ENCODE measurements around the gene SKAP2.

Gene SKAP2

GRCh38 chr7:26690135-26690805, 174.1 kb downstream of the SKAP2 start:
- no peak for DNase-seq

- DNase-seq: no peak
Measured at GRCh38 chr7:26688936-26689506, 175.4 kb downstream of the SKAP2 start.

GRCh38 chr7:26688388-26688787, 176.0 kb downstream of the SKAP2 start:
- DNase-seq: no peak

GRCh38 chr7:26687032-26687431, 177.4 kb downstream of the SKAP2 start:
- DNase-seq: no peak

- no peak for DNase-seq
Measured at GRCh38 chr7:26686448-26686981, 177.9 kb downstream of the SKAP2 start.

GRCh38 chr7:26685606-26686005, 178.8 kb downstream of the SKAP2 start:
- DNase-seq: no peak

- no peak for DNase-seq
Measured at GRCh38 chr7:26684447-26684846, 179.9 kb downstream of the SKAP2 start.

- DNase-seq: no peak
Measured at GRCh38 chr7:26683277-26683676, 181.1 kb downstream of the SKAP2 start.

- no peak for DNase-seq
Measured at GRCh38 chr7:26681819-26682418, 182.5 kb downstream of the SKAP2 start.

- no peak for DNase-seq
Measured at GRCh38 chr7:26680587-26680986, 183.8 kb downstream of the SKAP2 start.

- DNase-seq: no peak
Measured at GRCh38 chr7:26675143-26675887, 189.1 kb downstream of the SKAP2 start.

- DNase-seq: no peak
Measured at GRCh38 chr7:26673858-26674257, 190.5 kb downstream of the SKAP2 start.

GRCh38 chr7:26673271-26673670, 191.1 kb downstream of the SKAP2 start:
- DNase-seq: no peak

GRCh38 chr7:26670841-26671240, 193.5 kb downstream of the SKAP2 start:
- no peak for DNase-seq

- DNase-seq: no peak
Measured at GRCh38 chr7:26670290-26670689, 194.1 kb downstream of the SKAP2 start.

- DNase-seq: no peak
Measured at GRCh38 chr7:26668821-26669220, 195.6 kb downstream of the SKAP2 start.

- peak; percentile 95 for DNase-seq
Measured at GRCh38 chr7:26667514-26668133, 196.8 kb downstream of the SKAP2 start.

- DNase-seq: peak; percentile 48
Measured at GRCh38 chr7:26664735-26665416, 199.5 kb downstream of the SKAP2 start.

GRCh38 chr7:26664274-26664673, 200.1 kb downstream of the SKAP2 start:
- no peak for DNase-seq

- DNase-seq: no peak
Measured at GRCh38 chr7:26663874-26664273, 200.5 kb downstream of the SKAP2 start.

- DNase-seq: no peak
Measured at GRCh38 chr7:26662646-26663045, 201.7 kb downstream of the SKAP2 start.

- no peak for DNase-seq
Measured at GRCh38 chr7:26659121-26659520, 205.3 kb downstream of the SKAP2 start.
